Measurements from ENCODE around the gene TAF11L9. TPM values are rescaled to one million over a fixed set of nuclear protein-coding genes. Genes with fewer than 3 reads are reported as not detected.
"Not testable (repeated sequence)": the region's sequence is repeated elsewhere in the genome, so short reads cannot be mapped to it uniquely, and the experiment has no call there.

Gene TAF11L9
- total RNA-seq, result not detected in 2 replicates

DNA sequence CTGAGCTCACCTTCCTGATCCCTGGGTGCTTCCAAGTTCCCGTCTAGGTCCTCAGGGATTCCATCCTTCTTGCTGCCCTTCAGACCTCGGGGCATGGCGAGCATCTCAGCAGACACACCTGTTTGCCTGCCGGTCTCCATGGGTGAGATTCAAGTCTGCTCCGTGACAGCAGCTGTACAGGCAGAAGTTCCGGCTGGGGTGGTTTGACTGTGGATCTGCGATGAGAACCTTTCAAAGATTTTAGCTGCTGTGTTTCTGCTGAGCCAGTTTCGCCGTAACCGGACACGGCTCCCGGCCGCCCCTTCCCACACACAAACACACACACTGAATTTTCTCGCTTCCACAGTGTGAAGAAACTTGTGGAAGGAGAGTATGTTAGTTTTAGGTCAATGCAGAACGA, at the start of gene TAF11L9:
TAF11L9 (minus strand) TSS at position 140 of the 400 bp plus-strand sequence.
- DNase-seq (ENCODE audit: extremely low read depth, low read depth, low spot score), result not testable (repeated sequence)

DNA sequence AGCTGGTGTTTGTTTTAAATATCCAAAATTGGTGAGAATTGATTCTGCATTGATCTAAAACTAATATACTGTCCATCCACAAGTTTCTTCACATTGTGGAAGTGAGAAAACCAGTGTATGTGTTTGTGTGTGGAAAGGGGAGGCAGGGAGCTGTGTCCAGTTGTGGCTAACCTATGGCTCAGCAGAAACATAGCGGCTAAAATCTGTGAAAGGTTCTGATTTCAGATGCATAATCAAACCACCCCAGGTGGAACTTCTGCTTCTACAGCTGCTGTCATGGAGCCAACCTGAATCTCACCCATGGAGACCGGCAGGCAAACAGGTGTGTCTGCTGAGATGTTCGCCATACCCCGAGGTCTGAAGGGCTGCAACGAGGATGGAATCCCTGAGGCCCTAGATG, 40.0 kb upstream of the TAF11L9 start, which contains the start of gene TAF11L14:
TAF11L14 (plus strand) TSS at position 301 of the 400 bp plus-strand sequence.
- DNase-seq (ENCODE audit: extremely low read depth, low read depth, low spot score), result no peak

DNA sequence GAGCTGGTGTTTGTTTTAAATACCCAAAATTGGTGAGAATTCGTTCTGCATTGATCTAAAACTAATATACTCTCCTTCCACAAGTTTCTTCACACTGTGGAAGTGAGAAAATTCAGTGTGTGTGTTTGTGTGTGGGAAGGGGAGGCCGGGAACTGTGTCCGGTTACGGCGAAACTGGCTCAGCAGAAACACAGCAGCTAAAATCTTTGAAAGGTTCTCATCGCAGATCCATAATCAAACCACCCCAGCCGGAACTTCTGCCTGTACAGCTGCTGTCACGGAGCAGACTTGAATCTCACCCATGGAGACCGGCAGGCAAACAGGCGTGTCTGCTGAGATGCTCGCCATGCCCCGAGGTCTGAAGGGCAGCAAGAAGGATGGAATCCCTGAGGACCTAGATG, 37.6 kb upstream of the TAF11L9 start, which contains the start of gene TAF11L13:
TAF11L13 (plus strand) TSS at position 301 of the 400 bp plus-strand sequence.
- DNase-seq (ENCODE audit: extremely low read depth, low read depth, low spot score), result not testable (repeated sequence)

DNA sequence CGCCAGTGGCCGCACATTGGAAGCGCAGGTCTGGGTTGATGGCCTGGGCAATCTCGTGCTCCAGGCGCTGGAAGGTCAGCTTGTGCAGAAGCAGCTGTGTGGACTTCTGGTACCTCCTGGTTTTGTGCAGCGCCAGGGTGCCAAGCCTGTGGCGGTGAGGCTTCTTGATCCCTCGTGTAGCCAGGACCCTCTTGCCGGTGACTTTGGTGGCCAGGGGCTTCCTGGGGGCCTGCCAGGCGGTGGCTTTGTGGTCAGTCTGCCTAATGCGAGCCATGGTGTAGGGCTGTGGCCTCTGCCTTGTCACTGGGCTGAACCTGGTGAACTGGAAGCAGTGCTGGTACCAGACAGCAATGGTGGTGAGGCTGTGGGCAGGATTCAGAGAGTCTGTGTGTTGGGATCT, 31.5 kb upstream of the TAF11L9 start:
- no peak for DNase-seq (ENCODE audit: extremely low read depth, low read depth, low spot score)

DNA sequence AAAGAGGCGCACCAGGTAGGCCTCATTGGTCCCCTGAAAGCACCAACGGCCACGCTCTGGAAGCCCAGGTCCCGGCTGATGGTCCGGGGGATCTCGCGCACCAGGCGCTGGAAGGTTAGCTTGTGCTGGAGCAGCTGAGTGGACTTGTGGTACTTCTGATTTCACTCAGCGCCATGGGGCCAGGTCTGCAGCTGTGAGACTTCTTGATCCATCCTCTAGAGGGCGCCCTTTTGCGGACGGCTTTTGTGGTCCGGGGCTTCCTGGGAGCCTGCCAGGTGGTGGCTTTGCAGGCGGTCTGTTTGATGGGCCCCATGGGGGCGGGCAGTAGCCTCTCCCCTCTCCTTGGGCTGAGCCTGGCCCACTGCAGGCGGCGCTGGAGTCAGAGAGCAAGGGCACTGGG, 26.4 kb upstream of the TAF11L9 start:
- DNase-seq (ENCODE audit: extremely low read depth, low read depth, low spot score), result no peak

DNA sequence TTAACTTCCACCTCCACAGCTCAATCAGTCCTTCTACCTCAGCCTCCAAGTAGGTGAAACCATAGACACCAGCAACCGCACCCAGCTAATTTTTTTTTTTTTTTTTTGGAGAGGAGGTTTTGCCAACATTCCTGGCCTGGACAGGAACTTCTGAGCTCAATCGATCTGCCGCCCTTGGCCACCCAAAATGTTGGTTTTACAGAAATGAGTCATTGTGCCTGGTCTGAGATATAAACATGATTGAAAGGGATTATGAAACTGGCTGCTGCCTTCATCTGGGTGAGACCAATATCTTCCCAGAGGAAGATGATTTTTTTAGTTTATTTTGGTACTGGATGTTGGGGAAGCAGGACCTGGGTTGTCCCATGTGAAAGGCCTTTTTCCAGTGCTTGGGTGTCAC, 25.2 kb upstream of the TAF11L9 start:
- DNase-seq (ENCODE audit: extremely low read depth, low read depth, low spot score), result no peak

DNA sequence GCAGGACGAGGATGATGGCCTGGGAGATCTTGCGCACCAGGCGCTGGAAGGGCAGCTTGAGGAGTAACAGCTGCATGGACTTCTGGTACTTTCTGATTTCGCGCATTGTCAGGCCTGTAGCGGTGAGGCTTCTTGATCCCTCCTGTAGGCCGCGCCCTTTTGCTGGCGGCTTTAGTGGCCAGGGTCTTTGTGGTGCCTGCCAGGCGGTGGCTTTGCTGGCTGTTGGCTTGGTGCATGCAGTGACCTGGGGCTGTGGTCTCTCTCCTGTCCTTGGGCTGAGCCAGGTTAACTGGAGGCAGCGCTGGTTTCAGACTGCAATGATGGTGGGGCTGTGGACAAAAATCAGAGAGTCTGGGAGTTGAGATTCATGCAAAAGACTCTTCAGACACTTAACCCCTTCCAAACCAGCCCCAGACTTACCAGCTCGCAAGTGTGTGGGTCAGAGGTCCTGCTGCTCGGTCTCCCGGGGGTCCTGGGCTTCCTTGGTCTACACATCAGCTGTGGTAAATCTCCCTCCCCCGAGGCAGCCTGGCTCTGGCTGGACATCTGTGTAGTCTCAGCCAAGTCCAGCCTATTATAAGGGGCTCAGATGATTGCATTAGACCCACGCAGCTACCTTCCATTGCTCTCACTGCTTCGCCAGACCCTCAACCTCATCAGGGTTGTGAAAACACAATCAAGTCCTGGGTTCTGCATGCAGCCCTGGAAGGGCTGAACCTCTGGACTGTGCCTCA, 20.8 kb upstream of the TAF11L9 start:
- DNase-seq (ENCODE audit: extremely low read depth, low read depth, low spot score), result no peak

DNA sequence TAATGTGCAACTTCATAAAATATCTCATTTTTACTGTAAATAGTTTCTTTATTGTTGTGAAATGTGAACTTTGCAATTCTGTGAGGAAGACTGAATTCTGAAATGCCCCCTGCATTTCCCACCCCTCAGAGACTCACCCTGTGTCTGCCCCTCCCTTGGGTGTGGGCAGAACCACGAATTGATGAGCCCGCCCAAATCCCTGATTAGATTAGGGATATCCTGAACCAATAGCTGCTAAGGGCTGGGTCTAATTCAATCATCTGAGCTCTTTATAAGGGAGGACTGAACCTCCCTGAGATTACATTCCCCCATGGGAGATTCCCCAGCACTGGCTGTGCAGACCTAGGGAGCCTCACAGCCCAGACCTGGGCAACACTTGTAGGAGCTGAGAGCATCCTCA, 15.9 kb upstream of the TAF11L9 start, which contains the start of gene TAF11L12:
TAF11L12 (plus strand) TSS at position 301 of the 400 bp plus-strand sequence.
- DNase-seq (ENCODE audit: extremely low read depth, low read depth, low spot score), result not testable (repeated sequence)

DNA sequence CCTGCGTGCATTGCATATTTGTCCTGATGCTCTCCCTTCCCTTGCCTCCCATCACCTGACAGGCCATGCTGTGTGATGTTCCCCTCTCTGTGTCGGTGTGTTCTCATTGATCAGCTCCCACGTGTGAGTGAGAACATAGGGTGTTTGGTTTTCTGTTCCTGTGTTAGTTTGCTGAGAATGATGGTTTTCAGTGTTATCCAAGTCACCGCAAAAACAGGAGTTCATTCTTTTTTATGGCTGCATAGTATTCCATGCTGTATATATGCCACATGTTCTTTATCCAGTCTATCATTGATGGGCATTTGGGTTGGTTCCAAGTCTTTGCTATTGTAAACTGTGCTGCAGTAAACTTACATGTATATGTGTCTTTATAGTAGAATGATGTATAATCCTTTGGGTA, 13.3 kb upstream of the TAF11L9 start:
- not testable (repeated sequence) for DNase-seq (ENCODE audit: extremely low read depth, low read depth, low spot score)

DNA sequence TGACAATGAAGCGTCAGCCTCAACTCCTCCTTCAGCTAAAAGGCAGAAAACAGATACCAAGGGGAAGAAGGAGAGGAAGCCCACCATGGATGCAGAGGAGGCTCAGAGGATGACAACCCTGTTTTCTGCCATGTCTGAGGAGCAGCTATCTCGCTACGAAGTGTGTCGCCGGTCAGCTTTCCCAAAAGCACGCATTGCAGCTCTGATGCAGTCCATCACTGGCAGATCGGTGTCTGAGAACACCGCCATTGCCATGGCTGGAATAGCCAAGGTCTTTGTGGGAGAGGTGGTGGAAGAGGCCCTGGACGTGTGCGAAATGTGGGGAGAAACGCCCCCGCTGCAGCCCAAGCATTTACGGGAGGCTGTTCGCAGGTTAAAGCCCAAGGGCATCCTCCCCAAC, 10.8 kb upstream of the TAF11L9 start:
- no peak for DNase-seq (ENCODE audit: extremely low read depth, low read depth, low spot score)

DNA sequence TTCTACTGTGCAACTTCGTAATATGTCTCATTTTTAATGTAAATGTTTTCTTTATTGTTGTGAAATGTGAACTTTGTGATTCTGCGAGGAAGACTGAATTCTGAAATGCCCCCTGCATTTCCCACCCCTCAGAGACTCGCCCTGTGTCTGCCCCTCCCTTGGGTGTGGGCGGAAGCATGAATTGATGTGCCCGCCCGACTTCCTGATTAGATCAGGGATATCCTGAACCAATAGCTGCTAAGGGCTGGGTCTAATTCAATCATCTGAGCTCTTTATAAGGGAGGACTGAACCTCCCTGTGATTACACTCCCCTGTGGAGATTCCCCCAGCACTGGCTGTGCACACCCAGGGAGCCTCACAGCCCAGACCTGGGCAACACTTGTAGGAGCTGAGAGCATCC, 9.7 kb upstream of the TAF11L9 start, which contains the start of gene TAF11L11:
TAF11L11 (plus strand) TSS at position 304 of the 400 bp plus-strand sequence.
- DNase-seq (ENCODE audit: extremely low read depth, low read depth, low spot score), result not testable (repeated sequence)

DNA sequence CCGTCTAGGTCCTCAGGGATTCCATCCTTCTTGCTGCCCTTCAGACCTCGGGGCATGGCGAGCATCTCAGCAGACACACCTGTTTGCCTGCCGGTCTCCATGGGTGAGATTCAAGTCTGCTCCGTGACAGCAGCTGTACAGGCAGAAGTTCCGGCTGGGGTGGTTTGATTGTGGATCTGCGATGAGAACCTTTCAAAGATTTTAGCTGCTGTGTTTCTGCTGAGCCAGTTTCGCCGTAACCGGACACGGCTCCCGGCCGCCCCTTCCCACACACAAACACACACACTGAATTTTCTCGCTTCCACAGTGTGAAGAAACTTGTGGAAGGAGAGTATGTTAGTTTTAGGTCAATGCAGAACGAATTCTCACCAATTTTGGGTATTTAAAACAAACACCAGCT, 3.5 kb upstream of the TAF11L9 start, which contains the start of gene TAF11L10:
TAF11L10 (minus strand) TSS at position 101 of the 400 bp plus-strand sequence.
- DNase-seq (ENCODE audit: extremely low read depth, low read depth, low spot score), result not testable (repeated sequence)

DNA sequence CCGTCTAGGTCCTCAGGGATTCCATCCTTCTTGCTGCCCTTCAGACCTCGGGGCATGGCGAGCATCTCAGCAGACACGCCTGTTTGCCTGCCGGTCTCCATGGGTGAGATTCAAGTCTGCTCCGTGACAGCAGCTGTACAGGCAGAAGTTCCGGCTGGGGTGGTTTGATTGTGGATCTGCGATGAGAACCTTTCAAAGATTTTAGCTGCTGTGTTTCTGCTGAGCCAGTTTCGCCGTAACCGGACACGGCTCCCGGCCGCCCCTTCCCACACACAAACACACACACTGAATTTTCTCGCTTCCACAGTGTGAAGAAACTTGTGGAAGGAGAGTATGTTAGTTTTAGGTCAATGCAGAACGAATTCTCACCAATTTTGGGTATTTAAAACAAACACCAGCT, 3.3 kb downstream of the TAF11L9 start, which contains the start of gene TAF11L8:
TAF11L8 (minus strand) TSS at position 101 of the 400 bp plus-strand sequence.
- not testable (repeated sequence) for DNase-seq (ENCODE audit: extremely low read depth, low read depth, low spot score)

DNA sequence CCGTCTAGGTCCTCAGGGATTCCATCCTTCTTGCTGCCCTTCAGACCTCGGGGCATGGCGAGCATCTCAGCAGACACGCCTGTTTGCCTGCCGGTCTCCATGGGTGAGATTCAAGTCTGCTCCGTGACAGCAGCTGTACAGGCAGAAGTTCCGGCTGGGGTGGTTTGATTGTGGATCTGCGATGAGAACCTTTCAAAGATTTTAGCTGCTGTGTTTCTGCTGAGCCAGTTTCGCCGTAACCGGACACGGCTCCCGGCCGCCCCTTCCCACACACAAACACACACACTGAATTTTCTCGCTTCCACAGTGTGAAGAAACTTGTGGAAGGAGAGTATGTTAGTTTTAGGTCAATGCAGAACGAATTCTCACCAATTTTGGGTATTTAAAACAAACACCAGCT, 8.5 kb downstream of the TAF11L9 start, which contains the start of gene TAF11L7:
TAF11L7 (minus strand) TSS at position 101 of the 400 bp plus-strand sequence.
- not testable (repeated sequence) for DNase-seq (ENCODE audit: extremely low read depth, low read depth, low spot score)

Other genes with a start within 250 kb of the TAF11L9 start
- not detected in 2 replicates for gene TAF11L2, start 96.2 kb downstream of the TAF11L9 start, total RNA-seq
- not detected in 2 replicates for gene TAF11L3, start 76.0 kb downstream of the TAF11L9 start, total RNA-seq
- gene TAF11L4, start 72.6 kb downstream of the TAF11L9 start, total RNA-seq, result not detected in 2 replicates
- not detected in 2 replicates for gene TAF11L5, start 69.2 kb downstream of the TAF11L9 start, total RNA-seq
- gene TAF11L6, start 65.7 kb downstream of the TAF11L9 start, total RNA-seq, result not detected in 2 replicates
- not detected in 2 replicates for gene TAF11L7, start 8.6 kb downstream of the TAF11L9 start, total RNA-seq
- gene TAF11L8, start 3.4 kb downstream of the TAF11L9 start, total RNA-seq, result not detected in 2 replicates
- not detected in 2 replicates for gene TAF11L10, start 3.4 kb upstream of the TAF11L9 start, total RNA-seq
- gene TAF11L11, start 9.8 kb upstream of the TAF11L9 start, total RNA-seq, result not detected in 2 replicates
- not detected in 2 replicates for gene TAF11L12, start 16.0 kb upstream of the TAF11L9 start, total RNA-seq
- gene TAF11L13, start 37.7 kb upstream of the TAF11L9 start, total RNA-seq, result not detected in 2 replicates
- gene TAF11L14, start 40.1 kb upstream of the TAF11L9 start, total RNA-seq, result not detected in 2 replicates

Data from glomerular endothelial cell (primary cell).